Astrocyte of the cerebellum (primary cell): Measurements from ENCODE around the gene DDO.

Experiments used
- DNase-seq: peaks from one replicate; pipeline ENCODE4 v3.0.0-alpha.2; 2011; ENCODE audit warnings: low read depth
- H3K4me3 ChIP-seq: 2 replicates; pipeline ENCODE4 v1.5.1; 2011; ENCODE audit warnings: mild to moderate bottlenecking, low read depth, low read length, moderate library complexity
- in situ Hi-C: cut with HindIII; loops from 2 replicates; pipeline ENCODE4 v1.10.0; 2017; ENCODE audit warnings: low sequenced_read_pairs
- TF ChIP-seq, protein P1 (sequence below): IDR thresholded peaks from 2 replicates; pipeline ENCODE4 v1.5.1; 2012; ENCODE audit warnings: low read length, low read depth, moderate library complexity, mild to moderate bottlenecking; ENCODE audit errors: missing control alignments

The DDO gene

DNA sequence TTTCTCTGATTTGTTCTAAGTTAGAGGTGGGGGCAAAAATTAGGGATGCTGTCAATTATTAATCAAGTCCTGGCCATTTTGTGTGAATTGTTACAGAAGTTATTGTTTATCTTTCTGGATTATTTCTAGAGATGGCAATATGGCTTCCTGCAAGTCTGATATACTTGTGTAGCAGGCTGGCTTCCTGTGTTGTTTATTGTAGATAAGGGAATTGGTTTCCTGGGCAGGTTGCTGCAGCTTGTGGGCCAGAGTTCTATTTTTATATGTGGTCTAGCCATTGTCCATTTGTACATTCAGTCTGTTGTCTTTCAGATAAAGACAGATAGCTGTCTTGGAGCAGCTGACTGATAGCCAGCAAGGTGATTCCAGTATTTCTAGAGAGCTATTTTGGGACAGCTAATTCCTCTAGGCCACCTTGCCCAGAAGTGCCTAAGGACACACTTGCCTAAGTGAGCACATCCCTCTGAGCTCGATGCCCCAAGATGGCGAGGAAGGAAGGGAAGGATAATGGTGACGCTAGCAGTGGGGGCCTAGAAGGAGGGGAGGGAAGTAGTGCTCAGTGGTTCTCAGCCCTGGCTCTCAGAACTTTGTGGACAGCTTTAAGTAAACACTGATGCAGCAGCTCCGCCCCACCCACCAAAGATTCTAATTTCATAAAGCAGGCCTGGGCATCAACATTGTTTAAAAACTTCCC is 25.5 kb downstream of the DDO start:
- DNase-seq: no peak
- H3K4me3 ChIP-seq: no peak overlapping the region
- in situ Hi-C loops: loop anchor here (25.0 kb wide), 1 partner anchor 678 kb away; no protein-coding TSS in a partner anchor

DNA sequence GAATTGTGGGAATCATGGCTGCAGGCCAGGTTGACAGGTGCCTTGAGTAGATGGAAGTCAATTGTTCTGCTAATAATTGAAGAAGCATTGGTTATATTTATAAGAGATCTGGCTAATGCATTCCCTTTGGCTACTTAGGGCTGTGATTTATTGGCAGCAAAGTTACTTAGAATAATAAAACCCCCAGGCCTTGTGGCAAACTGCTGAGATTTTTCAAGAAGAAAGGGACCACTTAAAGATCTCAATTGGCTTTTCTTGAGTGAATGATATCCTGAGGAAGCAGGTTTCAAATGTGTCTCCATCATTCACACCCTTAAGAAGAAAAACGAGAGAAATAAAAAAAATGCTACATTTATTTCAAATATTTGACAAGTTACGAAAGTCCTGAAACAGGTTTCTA is 27.4 kb downstream of the DDO start:
- no peak for DNase-seq
- H3K4me3 ChIP-seq: no peak overlapping the region
- in situ Hi-C loops: loop anchor here (25.0 kb wide), 1 partner anchor 676 kb away; no protein-coding TSS in a partner anchor

More for the DNA sequence above, 25.5 kb downstream of the DDO start:
- TF ChIP-seq, protein P1, sequence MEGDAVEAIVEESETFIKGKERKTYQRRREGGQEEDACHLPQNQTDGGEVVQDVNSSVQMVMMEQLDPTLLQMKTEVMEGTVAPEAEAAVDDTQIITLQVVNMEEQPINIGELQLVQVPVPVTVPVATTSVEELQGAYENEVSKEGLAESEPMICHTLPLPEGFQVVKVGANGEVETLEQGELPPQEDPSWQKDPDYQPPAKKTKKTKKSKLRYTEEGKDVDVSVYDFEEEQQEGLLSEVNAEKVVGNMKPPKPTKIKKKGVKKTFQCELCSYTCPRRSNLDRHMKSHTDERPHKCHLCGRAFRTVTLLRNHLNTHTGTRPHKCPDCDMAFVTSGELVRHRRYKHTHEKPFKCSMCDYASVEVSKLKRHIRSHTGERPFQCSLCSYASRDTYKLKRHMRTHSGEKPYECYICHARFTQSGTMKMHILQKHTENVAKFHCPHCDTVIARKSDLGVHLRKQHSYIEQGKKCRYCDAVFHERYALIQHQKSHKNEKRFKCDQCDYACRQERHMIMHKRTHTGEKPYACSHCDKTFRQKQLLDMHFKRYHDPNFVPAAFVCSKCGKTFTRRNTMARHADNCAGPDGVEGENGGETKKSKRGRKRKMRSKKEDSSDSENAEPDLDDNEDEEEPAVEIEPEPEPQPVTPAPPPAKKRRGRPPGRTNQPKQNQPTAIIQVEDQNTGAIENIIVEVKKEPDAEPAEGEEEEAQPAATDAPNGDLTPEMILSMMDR: no peak

DNA sequence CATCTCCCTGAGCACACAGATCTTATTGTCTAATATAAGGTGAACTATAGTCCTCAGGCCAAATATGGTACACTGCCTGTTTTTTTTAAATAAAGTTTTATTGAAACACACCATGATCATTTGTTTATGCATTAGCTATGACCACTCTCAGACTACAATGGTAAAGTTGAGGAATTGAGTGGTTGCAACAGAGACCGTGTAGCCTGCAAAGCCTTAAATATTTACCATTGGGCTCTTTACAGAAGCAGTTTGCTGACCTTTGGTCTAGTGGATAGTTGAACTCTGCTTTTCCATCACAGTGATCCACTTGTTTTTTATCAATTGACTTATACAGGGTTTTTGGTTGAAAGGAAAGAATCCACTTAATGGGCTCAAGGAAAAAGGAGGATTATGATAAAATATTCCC is 29.9 kb downstream of the DDO start:
- in situ Hi-C loops: loop anchor here (25.0 kb wide), 1 partner anchor 673 kb away; no protein-coding TSS in a partner anchor
- H3K4me3 ChIP-seq: no peak overlapping the region
- no peak for DNase-seq
- TF ChIP-seq, protein P1: no peak

More for the DNA sequence above, 27.4 kb downstream of the DDO start:
- TF ChIP-seq, protein P1: no peak

DNA sequence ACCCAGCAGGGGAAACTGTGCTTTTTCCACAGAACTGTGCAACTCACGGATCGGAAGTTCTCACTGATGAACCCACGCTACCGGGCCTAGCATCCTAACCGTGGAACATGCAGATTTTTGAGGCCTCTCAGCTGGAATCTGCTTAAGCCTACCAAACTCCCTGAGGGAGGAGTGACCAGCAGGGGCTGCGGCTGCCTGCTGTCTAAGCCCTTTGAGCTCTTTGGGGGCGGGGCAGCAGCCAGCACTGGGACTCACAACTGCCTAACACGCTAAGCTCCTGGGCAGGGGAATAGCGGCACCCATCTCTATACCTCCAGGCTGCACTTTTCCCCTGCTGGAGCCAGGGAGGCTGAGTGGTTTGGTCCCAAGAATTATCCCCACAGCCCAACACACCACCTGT is 36.8 kb downstream of the DDO start:
- in situ Hi-C loops: loop anchor here (25.0 kb wide), 1 partner anchor 666 kb away; no protein-coding TSS in a partner anchor
- H3K4me3 ChIP-seq: no peak overlapping the region
- DNase-seq: no peak
- TF ChIP-seq, protein P1: no peak

DNA sequence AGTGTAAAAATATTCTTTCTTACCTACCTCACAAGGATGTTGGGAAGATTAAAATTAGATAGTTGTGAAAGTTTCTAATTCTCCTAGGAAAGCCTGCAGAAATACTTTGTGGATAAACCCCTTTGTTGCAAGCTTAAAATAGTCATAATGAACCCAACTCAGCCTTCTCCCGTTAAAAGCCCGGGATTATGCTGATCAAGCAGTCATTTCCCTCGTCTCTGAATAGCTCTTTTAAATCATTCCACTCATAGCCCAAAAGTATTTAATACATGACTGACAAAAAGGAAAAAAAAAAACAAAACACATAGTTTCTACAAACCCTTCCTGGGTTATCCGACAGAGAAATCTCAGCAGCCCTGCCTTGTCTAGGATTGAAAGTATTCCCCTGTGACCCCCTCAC is 46.3 kb downstream of the DDO start:
- H3K4me3 ChIP-seq: no peak overlapping the region

DNA sequence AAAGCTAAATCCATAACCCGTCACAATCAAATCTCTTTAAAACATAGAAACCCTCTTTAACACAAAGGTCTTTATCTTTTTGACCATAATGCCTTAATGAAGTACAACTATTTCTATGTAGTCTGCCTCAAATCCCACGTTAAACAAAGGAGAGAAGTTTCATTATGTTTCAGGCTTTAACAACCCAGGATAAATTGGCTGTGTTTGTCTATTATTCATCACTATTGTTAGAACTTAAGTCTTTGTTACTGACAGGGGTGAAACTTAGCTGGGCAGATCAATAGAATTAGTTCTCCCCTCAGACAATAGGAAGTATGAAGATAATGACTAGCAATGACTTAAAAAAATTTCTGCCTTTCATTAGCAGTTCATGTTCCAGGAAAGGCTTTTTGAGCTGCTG is 47.1 kb downstream of the DDO start:
- DNase-seq: no peak
- in situ Hi-C loops: no loop called here
- TF ChIP-seq, protein P1: no peak
- H3K4me3 ChIP-seq: no peak overlapping the region

More for the DNA sequence above, 46.3 kb downstream of the DDO start:
- in situ Hi-C loops: no loop called here
- TF ChIP-seq, protein P1: no peak
- no peak for DNase-seq
